ENCODE measurements around the gene KCNIP1. TPM values are rescaled to one million over a fixed set of nuclear protein-coding genes. Genes with fewer than 3 reads are reported as not detected.

KCNIP1 gene
- total RNA-seq, 1 donor, result not detected

- Histone ChIP-seq H3K4me1 (ENCODE audit: insufficient read depth, low read length) (peaks cover 12% of the 10 kb centered on the region), H3K9me3 (ENCODE audit: low read depth, low read length) (no peaks in the 10 kb centered on the region), H3K4me2 (ENCODE audit: insufficient read depth, low read length) (no peak overlapping the region), H4K20me1 (ENCODE audit: insufficient read depth, low read length) (no peaks in the 10 kb centered on the region), H3K36me3 (ENCODE audit: insufficient read depth, low read length) (no peaks in the 10 kb centered on the region), H2AFZ (ENCODE audit: low read length) (no peak overlapping the region), H3K4me3 (ENCODE audit: insufficient read depth, low read length) (no peak overlapping the region), H3K27ac (ENCODE audit: low read depth, low read length) (no peak overlapping the region), H3K27me3 (ENCODE audit: insufficient read depth, low read length) (peaks cover 11% of the 10 kb centered on the region), H3K79me2 (ENCODE audit: insufficient read depth, low read length) (no peaks in the 10 kb centered on the region)
- DNase-seq (ENCODE audit: insufficient read length, low spot score, missing footprints), result no peak
- no peak for TF ChIP-seq CTCF (IDR thresholded peaks at IDR 0.05; ENCODE audit: extremely low read depth, low read depth, low read length)
These were observed 7.2 kb upstream of the KCNIP1 start for GRCh38 chr5:170496662-170497028.

GRCh38 chr5:170497311-170498038 lies 6.3 kb upstream of the KCNIP1 start:
- Histone ChIP-seq H3K4me1 (ENCODE audit: insufficient read depth, low read length) (peaks cover 8% of the 10 kb centered on the region), H3K36me3 (ENCODE audit: insufficient read depth, low read length) (no peaks in the 10 kb centered on the region), H4K20me1 (ENCODE audit: insufficient read depth, low read length) (no peaks in the 10 kb centered on the region), H2AFZ (ENCODE audit: low read length) (no peak overlapping the region), H3K9me3 (ENCODE audit: low read depth, low read length) (no peaks in the 10 kb centered on the region), H3K27ac (ENCODE audit: low read depth, low read length) (no peak overlapping the region), H3K4me2 (ENCODE audit: insufficient read depth, low read length) (peak overlapping the region; percentile 2), H3K79me2 (ENCODE audit: insufficient read depth, low read length) (no peaks in the 10 kb centered on the region), H3K4me3 (ENCODE audit: insufficient read depth, low read length) (no peak overlapping the region), H3K27me3 (ENCODE audit: insufficient read depth, low read length) (peaks cover 17% of the 10 kb centered on the region)
- no peak for TF ChIP-seq CTCF (IDR thresholded peaks at IDR 0.05; ENCODE audit: extremely low read depth, low read depth, low read length)
- DNase-seq (ENCODE audit: insufficient read length, low spot score, missing footprints), result no peak

GRCh38 chr5:170498811-170499351 lies 4.9 kb upstream of the KCNIP1 start:
- Histone ChIP-seq H3K79me2 (ENCODE audit: insufficient read depth, low read length) (no peaks in the 10 kb centered on the region), H3K4me2 (ENCODE audit: insufficient read depth, low read length) (no peak overlapping the region), H4K20me1 (ENCODE audit: insufficient read depth, low read length) (no peaks in the 10 kb centered on the region), H3K27ac (ENCODE audit: low read depth, low read length) (no peak overlapping the region), H3K4me3 (ENCODE audit: insufficient read depth, low read length) (no peak overlapping the region), H3K4me1 (ENCODE audit: insufficient read depth, low read length) (peaks cover 8% of the 10 kb centered on the region), H3K36me3 (ENCODE audit: insufficient read depth, low read length) (no peaks in the 10 kb centered on the region), H3K9me3 (ENCODE audit: low read depth, low read length) (no peaks in the 10 kb centered on the region), H2AFZ (ENCODE audit: low read length) (no peak overlapping the region), H3K27me3 (ENCODE audit: insufficient read depth, low read length) (peaks cover 27% of the 10 kb centered on the region)
- no peak for TF ChIP-seq CTCF (IDR thresholded peaks at IDR 0.05; ENCODE audit: extremely low read depth, low read depth, low read length)
- DNase-seq (ENCODE audit: insufficient read length, low spot score, missing footprints), result no peak

- no peak for TF ChIP-seq CTCF (IDR thresholded peaks at IDR 0.05; ENCODE audit: extremely low read depth, low read depth, low read length)
- Histone ChIP-seq H3K9me3 (ENCODE audit: low read depth, low read length) (no peaks in the 10 kb centered on the region), H3K4me3 (ENCODE audit: insufficient read depth, low read length) (no peak overlapping the region), H3K27me3 (ENCODE audit: insufficient read depth, low read length) (peaks cover 34% of the 10 kb centered on the region), H3K4me1 (ENCODE audit: insufficient read depth, low read length) (peaks cover 8% of the 10 kb centered on the region), H2AFZ (ENCODE audit: low read length) (no peak overlapping the region), H3K36me3 (ENCODE audit: insufficient read depth, low read length) (no peaks in the 10 kb centered on the region), H3K4me2 (ENCODE audit: insufficient read depth, low read length) (no peak overlapping the region), H4K20me1 (ENCODE audit: insufficient read depth, low read length) (no peaks in the 10 kb centered on the region), H3K27ac (ENCODE audit: low read depth, low read length) (no peak overlapping the region), H3K79me2 (ENCODE audit: insufficient read depth, low read length) (no peaks in the 10 kb centered on the region)
- no peak for DNase-seq (ENCODE audit: insufficient read length, low spot score, missing footprints)
These were observed 4.2 kb upstream of the KCNIP1 start for GRCh38 chr5:170499621-170500020.

Data from osteoblast (primary cell).